GM18951 (cell line): Measurements from ENCODE around the gene SMC1B.
"Not testable (repeated sequence)": the region's sequence is repeated elsewhere in the genome, so short reads cannot be mapped to it uniquely, and the experiment has no call there.

Experiments
- POLR2A ChIP-seq: IDR thresholded peaks from 4 replicates; pipeline ENCODE4 v1.6.1; 2011; ENCODE audit warnings: mild to moderate bottlenecking; ENCODE audit not compliant: insufficient read length, insufficient read depth; ENCODE audit errors: extremely low read depth
- in situ Hi-C: fragments of 300-500 bp; cut with MboI; formaldehyde crosslinking; loops from one replicate; pipeline ENCODE4 v1.12.0; 2022; ENCODE audit warnings: low sequenced_read_pairs, mixed read lengths, inconsistent platforms; ENCODE audit not compliant: unreplicated experiment

SMC1B gene

DNA sequence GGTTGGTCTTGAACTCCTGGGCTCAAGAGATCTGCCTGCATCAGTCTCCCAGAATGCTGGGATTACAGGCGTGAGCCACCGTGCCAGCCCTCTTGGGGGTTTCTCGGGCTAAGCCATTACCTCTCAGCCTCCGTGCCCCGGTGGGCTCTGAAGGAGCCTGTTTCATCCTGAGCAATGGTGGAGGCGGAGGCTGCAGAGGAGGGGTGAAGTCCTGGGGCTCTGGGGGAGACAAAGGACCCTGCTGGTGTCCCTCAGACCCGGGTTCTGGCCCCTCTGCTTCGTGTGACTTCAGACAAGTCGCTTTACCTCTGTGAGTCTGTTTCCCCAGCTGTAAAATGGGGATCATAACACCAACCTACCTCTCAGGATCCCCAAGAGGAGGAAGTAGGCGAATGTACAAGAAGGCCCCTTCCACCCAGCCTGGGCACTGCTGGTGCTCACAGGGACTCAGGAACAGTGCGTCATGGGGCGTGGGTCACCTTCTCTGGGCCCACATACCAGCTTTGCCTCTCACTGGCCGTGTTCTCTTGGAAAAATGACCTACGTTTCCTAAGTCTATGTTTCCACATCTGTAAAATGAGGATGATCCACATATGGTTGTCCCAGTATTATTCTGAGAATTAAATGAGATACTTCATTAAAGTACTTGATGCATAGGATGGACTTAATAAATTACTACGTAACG, 36.8 kb upstream of the SMC1B start:
- TF ChIP-seq POLR2A, result no peak

DNA sequence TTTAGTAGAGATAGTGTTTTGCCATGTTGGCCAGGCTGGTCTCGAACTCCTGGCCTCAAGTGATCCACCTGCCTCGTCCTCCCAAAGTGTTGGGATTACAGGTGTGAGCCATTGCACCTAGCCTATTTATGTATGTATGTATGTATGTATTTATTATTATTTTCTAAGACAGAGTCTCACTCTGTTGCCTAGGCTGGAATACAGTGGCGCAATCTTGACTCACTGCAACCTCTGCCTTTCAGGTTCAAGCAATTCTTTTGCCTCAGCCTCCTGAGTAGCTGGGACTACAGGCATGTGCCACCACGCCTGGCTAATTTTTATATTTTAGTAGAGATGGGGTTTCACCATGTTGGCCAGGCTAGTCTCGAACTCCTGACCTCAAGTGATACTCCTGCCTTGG, 36.0 kb upstream of the SMC1B start:
- in situ Hi-C loops, result not testable (repeated sequence)

More for the DNA sequence above, 36.8 kb upstream of the SMC1B start:
- in situ Hi-C loops, result no loop called here

DNA sequence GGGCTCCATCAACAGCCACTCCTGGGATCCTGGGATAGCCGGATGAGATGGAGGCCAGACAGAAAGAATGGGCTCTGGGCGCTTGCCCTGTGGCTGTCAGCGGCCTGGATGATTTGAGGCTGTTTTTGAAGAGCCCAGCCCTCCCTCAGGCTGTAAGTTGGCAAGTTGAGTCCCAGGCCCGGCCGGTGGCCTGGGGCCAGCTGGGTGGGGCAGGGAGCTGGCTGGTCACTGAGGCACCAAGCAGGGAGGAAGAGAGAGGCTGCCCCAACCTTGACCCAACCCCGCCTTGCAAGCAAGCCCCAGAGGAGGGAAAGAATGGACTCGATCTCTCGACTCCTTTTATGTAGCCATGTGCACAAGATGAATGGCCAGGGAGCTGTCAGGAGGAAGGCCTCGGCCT, 35.0 kb upstream of the SMC1B start:
- no peak for TF ChIP-seq POLR2A
- in situ Hi-C loops, result no loop called here

DNA sequence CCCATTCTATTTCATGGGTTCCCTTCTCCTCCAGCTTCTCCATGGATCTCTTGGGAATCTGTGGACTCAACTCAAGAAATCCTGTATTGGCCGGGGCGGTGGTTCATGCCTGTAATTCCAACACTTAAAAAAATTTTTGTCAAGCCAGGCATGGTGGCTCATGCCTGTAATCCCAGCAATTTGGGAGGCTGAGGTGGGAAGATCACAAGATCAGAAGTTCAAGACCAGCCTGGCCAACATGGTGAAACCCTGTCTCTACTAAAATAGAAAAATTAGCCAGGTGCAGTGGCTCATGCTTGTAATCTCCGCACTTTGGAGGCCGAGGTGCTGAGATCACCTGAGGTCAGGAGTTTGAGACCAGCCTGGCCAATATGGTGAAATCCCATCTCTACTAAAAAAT, 34.2 kb upstream of the SMC1B start:
- in situ Hi-C loops, result not testable (repeated sequence)

DNA sequence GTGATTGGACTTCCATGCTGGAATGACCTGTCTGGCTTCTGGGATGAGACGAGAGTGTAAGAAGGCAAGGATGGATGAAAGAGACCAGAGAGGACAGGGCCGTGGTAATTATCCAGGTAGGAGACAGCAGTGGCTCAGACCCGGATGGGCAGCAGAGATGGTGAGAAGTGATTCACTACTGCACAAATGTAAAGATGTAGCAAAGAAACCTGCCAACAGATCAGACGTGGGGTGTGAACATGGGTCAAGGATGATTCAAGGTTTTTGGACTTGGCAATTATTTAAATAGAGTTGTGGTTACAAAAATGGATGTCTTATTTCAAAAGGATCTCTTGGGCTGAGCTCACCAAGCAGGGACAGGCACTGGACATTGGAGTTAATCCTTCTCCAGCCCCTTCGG, 32.8 kb upstream of the SMC1B start:
- in situ Hi-C loops, result no loop called here
- no peak for TF ChIP-seq POLR2A

DNA sequence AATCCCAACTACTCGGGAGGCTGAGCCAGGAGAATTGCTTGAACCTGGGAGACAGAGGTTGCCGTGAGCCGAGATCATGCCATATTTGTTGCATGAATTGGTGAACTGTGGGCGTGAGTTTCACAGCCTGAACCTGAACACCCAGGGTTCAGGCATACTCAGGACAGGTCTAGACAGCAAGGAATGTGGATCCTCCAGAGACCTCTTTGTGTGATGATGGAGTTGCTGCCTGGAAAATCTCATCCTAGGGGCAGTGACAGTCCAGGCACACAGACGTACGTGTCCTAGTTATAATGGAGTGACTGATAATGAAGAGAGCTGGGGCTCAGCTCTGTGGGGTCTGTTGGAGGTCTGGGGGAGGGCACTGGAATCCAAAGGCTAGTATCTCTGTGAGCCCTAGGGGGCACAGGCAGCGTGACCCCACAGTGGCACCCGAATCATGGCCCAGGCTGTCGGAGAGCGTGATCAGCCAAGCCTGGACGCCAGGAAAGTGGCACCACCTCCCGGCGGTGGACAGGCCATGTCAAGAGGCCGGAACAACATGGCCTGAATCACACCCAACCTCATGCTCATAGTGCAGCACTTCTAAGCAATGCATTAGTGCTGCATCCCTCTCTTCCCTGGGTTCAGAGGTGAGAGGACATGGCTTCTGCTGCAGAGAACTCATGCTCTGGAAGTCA, 31.8 kb upstream of the SMC1B start:
- in situ Hi-C loops, result no loop called here
- TF ChIP-seq POLR2A, result no peak

DNA sequence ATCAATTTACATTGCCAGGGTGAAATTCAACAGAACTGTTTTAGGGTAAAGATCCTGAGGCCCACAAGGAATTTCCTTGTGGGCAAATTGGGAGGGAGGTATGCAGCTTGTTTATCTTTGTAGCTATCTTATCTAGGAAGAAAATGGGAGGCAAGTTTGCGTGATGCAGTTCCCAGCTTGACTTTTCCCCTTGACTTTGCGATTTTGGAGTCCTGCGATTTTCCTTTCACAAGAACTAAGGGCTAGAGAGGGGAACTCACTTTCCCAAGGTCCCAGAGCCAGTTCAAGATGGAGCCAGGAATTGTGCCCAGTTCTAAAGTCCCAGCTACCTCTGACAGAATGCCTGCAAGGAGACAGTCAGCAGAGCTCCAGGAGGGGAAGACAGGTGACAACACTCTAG, 30.8 kb upstream of the SMC1B start:
- in situ Hi-C loops, result no loop called here
- TF ChIP-seq POLR2A, result no peak

DNA sequence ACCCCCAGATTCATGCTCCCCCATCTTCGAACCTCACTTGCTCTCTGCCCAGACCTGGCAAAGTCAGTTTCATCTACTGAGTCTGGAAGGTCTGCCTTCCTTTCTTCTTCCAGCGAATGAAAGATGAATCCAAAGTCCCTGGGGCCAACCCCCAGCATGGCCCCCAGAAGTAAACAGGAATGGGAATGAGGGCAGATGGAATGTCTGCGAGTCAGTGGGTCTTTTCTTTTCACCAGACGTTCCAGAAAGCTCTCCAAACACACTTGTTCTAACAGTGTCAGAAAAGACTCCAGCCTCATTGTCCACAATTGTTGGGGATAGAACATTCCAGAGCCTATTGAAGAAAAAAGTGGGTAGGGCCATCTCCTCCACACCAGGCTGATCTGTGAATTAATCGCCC, 28.7 kb upstream of the SMC1B start:
- in situ Hi-C loops, result no loop called here
- TF ChIP-seq POLR2A, result no peak

DNA sequence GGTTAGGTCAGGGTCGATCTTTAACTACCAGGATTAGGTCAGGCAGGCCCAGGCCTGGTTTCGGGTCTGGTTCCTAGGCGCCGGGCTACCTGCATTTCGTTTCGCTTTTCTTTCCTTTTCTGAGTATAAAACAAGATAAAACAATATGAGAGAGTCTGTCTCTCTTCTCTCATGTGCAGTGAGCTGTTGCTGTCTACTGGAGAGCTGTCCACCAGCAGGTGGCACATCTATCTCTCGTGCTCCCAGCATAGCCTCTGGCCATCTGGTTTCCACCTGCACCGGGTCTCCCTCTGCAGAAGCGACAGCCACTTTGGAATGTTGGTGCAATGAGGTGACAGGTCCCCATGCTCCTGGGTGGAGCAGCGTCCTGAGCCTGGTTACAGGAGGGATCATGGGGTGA, 27.7 kb upstream of the SMC1B start:
- in situ Hi-C loops, result no loop called here
- TF ChIP-seq POLR2A, result no peak

DNA sequence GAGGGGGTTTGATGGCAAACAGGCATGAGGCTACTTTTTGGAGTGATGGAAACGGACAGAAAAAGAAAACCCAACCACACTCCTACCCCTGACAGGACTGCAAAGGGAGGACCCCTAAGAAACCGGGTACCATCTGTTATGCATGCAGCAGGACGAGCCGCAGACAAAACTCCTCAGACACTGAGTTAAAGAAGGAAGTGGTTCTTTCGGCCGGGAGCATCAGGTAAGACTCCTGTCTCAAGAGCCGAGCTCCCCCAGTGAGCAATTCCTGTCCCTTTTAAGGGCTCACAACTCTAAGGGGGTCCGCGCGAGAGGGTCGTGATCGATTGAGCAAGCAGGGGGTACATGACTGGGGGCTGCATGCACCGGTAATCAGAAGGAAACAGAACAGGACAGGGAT, 27.3 kb upstream of the SMC1B start:
- in situ Hi-C loops, result not testable (repeated sequence)

DNA sequence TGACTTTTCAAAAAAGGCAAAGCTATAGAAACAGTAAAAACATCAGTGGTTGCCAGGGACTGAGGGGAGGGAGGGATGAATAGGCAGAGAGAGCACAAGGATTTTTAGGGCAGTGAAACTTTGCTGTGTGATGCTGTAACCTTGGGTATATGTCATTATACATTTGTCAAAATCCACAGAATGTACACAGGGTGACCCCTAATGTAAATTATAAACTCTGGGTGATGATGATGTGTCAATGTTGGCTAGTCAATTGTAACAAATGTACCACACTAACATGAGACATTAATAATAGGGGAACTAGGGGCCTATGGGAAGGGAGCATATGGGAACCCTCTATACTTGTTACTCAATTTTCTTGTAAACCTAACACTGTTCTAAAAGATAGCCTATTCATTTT, 24.9 kb upstream of the SMC1B start:
- no peak for TF ChIP-seq POLR2A
- in situ Hi-C loops, result loop anchor here (10.0 kb wide), 1 partner anchor 174 kb away; no protein-coding TSS in a partner anchor

DNA sequence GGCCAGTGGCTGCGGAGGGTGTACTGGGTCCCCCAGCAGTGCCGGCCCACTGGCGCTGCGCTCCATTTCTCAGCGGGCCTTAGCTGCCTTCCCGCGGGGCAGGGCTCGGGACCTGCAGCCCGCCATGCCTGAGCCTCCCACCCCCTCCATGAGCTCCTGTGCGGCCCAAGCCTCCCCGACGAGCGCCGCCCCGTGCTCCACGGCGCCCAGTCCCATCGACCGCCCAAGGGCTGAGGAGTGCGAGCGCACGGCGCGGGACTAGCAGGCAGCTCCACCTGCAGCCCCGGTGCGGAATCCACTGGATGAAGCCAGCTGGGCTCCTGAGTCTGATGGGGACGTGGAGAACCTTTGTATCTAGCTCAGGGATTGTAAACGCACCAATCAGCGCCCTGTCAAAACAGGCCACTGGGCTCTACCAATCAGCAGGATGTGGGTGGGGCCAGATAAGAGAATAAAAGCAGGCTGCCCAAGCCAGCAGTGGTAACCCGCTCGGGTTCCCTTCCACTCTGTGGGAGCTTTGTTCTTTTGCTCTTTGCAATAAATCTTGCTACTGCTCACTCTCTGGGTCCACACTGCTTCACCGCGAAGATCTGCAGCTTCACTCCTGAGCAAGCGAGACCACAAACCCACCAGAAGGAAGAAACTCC, 23.6 kb upstream of the SMC1B start:
- in situ Hi-C loops, result loop anchor here (10.0 kb wide), 1 partner anchor 172 kb away; no protein-coding TSS in a partner anchor

DNA sequence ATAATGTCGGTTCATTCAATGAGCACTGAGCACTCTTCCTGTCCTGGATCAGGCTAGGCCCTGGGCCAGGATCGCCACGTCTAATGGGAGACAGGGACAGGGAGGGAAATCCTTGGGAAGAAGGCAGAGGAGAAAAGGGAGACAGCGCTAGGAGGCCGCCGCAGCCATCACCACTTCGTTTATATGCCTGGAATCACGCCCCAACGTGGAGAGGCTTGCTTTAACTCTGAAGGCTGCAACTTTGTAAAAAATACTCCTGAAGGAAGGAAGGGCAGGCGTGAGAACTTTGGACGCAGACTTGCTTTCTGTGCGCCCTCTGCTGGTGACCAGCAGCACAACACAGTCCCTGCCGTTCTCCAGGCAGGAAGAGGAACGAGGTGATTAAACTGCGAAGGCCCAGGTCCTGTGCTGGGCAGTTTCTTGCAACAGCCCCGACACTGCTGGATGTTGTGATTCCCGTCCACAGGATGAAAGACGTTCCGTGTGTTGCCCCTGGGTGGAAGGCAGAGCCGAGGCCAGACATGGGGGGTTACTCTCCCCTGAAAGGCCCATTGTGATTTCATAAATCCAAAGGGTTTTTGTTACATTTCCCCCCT, 22.2 kb upstream of the SMC1B start:
- in situ Hi-C loops, result loop anchor here (10.0 kb wide), 1 partner anchor 171 kb away; no protein-coding TSS in a partner anchor
- TF ChIP-seq POLR2A, result no peak

DNA sequence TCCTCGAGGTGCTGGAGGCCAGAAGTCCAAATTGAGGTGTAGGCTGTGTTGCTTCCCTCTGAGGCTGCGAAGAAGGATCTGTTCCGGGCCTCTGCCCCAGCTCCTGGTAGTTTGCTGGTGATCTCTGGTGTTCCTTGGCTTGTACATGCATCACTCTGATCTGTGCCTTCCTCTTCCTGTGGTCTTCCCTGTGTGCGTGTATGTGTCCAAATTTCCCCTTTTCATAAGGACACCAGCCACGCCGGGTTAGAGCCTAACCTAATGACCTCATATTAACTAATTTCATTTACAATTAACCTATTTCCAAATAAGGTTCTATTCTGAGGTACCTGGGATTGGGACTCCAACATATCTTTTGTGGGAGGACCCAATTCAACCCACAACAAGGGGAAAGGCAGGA, 21.6 kb upstream of the SMC1B start:
- in situ Hi-C loops, result loop anchor here (10.0 kb wide), 1 partner anchor 170 kb away; no protein-coding TSS in a partner anchor
- TF ChIP-seq POLR2A, result no peak
